Chondrocyte (in vitro differentiated cells): ENCODE results near the gene RNF145. TPM values are rescaled to one million over a fixed set of nuclear protein-coding genes. Genes with fewer than 3 reads are reported as not detected.
A peak's percentile ranks its signal among the peaks of the same experiment; 100 is the strongest.

Experiments used
- DNase-seq: peaks from one replicate; pipeline ENCODE4 v3.0.0; 2021; ENCODE audit warnings: mixed read lengths, low spot score
- H3K27ac Mint-ChIP-seq: one replicate; pipeline ENCODE4 v1.8.0; 2021; ENCODE audit warnings: mild to moderate bottlenecking, moderate library complexity, mixed read lengths; ENCODE audit not compliant: unreplicated experiment
- H3K27me3 Mint-ChIP-seq: 2 replicates; pipeline ENCODE4 v1.8.0; 2021; ENCODE audit warnings: low read depth, mixed read lengths
- H3K36me3 Mint-ChIP-seq: 2 replicates; pipeline ENCODE4 v1.8.0; 2021; ENCODE audit warnings: low read depth, mixed read lengths
- H3K4me1 Mint-ChIP-seq: 2 replicates; pipeline ENCODE4 v1.8.0; 2021; ENCODE audit warnings: low read depth, mild to moderate bottlenecking, mixed read lengths
- H3K4me3 Mint-ChIP-seq: one replicate; pipeline ENCODE4 v1.8.0; 2021; ENCODE audit warnings: mild to moderate bottlenecking, moderate library complexity, mixed read lengths; ENCODE audit not compliant: unreplicated experiment
- H3K9me3 Mint-ChIP-seq: 2 replicates; pipeline ENCODE4 v1.8.0; 2021; ENCODE audit warnings: low read depth, mixed read lengths
- total RNA-seq: library from RNA; stranded (reverse); gene quantifications from 3 replicates; pipeline ENCODE4 v1.2.1, GENCODE V29; 2021
- TF ChIP-seq, protein P1 (sequence below): fragments of 200-600 bp; sonication (generic); IDR thresholded peaks from 2 replicates; pipeline ENCODE4 v1.5.0; 2021; ENCODE audit warnings: antibody characterized with exemption, mild to moderate bottlenecking, moderate library complexity

The RNF145 gene
- total RNA-seq, 1 donor from 2014 or later, result 83.9 TPM

DNA sequence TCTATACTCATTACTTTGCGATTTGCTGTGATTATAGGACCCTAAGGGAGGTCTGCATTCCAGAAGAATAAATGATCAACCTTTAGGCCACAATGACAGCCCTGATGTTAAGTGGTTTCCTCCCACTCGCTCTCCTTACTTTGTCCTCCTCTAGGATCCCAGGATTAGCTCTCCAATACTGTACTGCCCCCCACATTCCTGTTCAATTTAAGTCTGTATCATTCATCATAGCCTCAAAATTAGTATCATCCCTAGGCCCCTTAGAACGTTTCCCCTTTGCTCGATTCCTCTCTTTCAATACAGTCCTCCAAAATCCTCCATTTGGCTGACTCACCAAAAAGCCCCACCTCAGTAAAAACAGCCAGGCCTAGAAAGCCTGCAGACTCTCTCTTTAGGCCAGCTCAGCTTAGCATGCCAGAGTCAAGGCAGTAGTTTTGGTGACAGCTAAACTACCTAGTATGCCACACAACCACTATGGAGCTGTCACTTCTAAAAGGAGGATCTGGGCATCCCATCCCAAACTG, 24.4 kb downstream of the RNF145 start:
- peak overlapping the region; percentile 94 for H3K27ac Mint-ChIP-seq
- no peaks in the 10 kb centered on the region for H3K9me3 Mint-ChIP-seq
- peaks cover 68% of the 10 kb centered on the region for H3K4me1 Mint-ChIP-seq
- H3K27me3 Mint-ChIP-seq, result no peaks in the 10 kb centered on the region
- peaks cover 6% of the 10 kb centered on the region for H3K36me3 Mint-ChIP-seq
- H3K4me3 Mint-ChIP-seq, result peak overlapping the region; percentile 10
- DNase-seq, result no peak
- TF ChIP-seq, protein P1, sequence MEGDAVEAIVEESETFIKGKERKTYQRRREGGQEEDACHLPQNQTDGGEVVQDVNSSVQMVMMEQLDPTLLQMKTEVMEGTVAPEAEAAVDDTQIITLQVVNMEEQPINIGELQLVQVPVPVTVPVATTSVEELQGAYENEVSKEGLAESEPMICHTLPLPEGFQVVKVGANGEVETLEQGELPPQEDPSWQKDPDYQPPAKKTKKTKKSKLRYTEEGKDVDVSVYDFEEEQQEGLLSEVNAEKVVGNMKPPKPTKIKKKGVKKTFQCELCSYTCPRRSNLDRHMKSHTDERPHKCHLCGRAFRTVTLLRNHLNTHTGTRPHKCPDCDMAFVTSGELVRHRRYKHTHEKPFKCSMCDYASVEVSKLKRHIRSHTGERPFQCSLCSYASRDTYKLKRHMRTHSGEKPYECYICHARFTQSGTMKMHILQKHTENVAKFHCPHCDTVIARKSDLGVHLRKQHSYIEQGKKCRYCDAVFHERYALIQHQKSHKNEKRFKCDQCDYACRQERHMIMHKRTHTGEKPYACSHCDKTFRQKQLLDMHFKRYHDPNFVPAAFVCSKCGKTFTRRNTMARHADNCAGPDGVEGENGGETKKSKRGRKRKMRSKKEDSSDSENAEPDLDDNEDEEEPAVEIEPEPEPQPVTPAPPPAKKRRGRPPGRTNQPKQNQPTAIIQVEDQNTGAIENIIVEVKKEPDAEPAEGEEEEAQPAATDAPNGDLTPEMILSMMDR, result no peak

GRCh38 chr5:159184236-159184635, 25.1 kb downstream of the RNF145 start:
- H3K27ac Mint-ChIP-seq, result peak overlapping the region; percentile 94
- peaks cover 66% of the 10 kb centered on the region for H3K4me1 Mint-ChIP-seq
- H3K4me3 Mint-ChIP-seq, result no peak overlapping the region
- H3K27me3 Mint-ChIP-seq, result no peaks in the 10 kb centered on the region
- peaks cover 4% of the 10 kb centered on the region for H3K36me3 Mint-ChIP-seq
- H3K9me3 Mint-ChIP-seq, result no peaks in the 10 kb centered on the region
- TF ChIP-seq, protein P1, result no peak
- no peak for DNase-seq

DNA sequence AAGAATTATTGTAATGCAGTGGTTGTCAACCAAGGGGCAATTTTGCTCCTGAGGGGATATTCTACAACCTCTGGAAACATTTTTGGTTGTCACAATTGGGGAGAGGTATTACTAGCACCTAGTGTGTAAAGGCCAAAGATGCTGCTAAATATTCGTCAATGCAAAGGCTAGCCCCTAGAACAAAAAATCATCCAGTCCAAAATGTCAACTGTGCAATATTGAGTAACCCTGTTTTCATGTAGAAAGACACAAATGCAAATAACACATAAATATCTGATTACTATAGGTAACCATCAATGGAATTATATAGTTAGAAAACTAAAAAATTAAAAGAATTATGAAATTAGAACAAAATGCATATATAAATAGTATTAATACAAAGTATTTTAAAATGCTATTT, 26.1 kb downstream of the RNF145 start:
- Mint-ChIP-seq H3K4me1 (peaks cover 66% of the 10 kb centered on the region), H3K27ac (peak overlapping the region; percentile 66), H3K4me3 (no peak overlapping the region), H3K9me3 (no peaks in the 10 kb centered on the region), H3K36me3 (peaks cover 4% of the 10 kb centered on the region), H3K27me3 (no peaks in the 10 kb centered on the region)
- TF ChIP-seq, protein P1, result no peak
- no peak for DNase-seq

DNA sequence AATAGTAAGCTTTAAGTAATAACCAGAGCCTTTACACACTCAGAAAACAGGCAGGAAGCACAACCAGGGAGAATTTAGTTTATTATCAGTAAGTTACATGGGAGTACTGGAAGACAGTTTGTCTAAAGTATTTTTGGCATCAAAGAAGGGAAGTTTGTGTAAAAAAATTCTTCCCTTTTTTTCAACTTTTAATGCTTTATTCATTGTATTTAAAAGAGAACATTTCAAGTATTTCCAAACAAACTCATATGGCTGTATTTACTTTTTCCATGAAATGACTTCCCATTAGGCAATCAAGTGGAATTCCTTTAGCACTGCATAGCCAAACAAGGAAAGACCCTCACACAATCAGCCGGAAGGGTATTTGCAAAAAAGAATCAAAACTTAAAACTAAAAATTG, 26.7 kb downstream of the RNF145 start:
- Mint-ChIP-seq H3K9me3 (no peaks in the 10 kb centered on the region), H3K4me3 (no peak overlapping the region), H3K4me1 (peaks cover 63% of the 10 kb centered on the region), H3K36me3 (peaks cover 1% of the 10 kb centered on the region), H3K27me3 (no peaks in the 10 kb centered on the region), H3K27ac (peak overlapping the region; percentile 66)
- TF ChIP-seq, protein P1, result no peak
- no peak for DNase-seq

GRCh38 chr5:159181651-159182050, 27.7 kb downstream of the RNF145 start:
- Mint-ChIP-seq H3K27ac (no peak overlapping the region), H3K4me3 (no peak overlapping the region), H3K9me3 (no peaks in the 10 kb centered on the region), H3K4me1 (peaks cover 62% of the 10 kb centered on the region), H3K27me3 (no peaks in the 10 kb centered on the region), H3K36me3 (peaks cover 2% of the 10 kb centered on the region)
- DNase-seq, result no peak
- TF ChIP-seq, protein P1, result no peak
